Tibial nerve (tissue), 4 donors: ENCODE measurements around the gene CFAP161.

ENCODE experiments used
- EP300 ChIP-seq, 2 donors: sonication (generic); formaldehyde crosslinking; IDR thresholded peaks; one replicate each; pipeline ENCODE4 v1.6.1; 2017; ENCODE audit warnings: antibody characterized with exemption in 2 of 2, mild to moderate bottlenecking in 1 of 2
- POLR2A ChIP-seq, 2 donors: fragments of 450-650 bp; IDR thresholded peaks; one replicate each; pipeline ENCODE4 v1.6.1; 2017; ENCODE audit warnings: antibody characterized with exemption in 2 of 2, mild to moderate bottlenecking in 2 of 2, moderate library complexity in 2 of 2
- TF ChIP-seq, protein P1 (sequence below), 5 experiments: fragments of 200-600 bp in 3 of 5; fragments of 450-650 bp in 2 of 5; sonication (generic) in 3 of 5; IDR thresholded peaks; one replicate each; pipeline ENCODE4 v1.5.1; 2016 to 2019; ENCODE audit warnings: antibody characterized with exemption in 5 of 5, mild to moderate bottlenecking in 3 of 5, moderate library complexity in 2 of 5

DNA sequence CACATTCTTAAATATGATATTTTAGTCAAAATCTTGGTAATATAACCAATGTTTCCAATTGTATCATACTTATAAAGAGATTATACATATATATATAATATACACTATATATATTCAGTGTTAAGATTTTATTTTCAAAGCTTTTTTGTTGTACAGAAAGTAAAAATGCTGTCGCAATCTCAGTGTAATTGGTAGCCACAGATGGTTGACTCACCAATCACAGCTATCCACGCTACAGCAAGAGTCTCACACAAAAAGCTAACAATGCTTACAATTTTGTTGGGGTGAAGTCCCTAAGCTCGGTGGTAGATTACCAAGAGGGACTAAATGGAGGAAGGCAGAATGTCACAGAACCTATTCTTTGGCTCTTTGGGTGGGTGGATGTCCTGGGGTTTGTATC is 16.9 kb upstream of the CFAP161 start:
- TF ChIP-seq, protein P1, sequence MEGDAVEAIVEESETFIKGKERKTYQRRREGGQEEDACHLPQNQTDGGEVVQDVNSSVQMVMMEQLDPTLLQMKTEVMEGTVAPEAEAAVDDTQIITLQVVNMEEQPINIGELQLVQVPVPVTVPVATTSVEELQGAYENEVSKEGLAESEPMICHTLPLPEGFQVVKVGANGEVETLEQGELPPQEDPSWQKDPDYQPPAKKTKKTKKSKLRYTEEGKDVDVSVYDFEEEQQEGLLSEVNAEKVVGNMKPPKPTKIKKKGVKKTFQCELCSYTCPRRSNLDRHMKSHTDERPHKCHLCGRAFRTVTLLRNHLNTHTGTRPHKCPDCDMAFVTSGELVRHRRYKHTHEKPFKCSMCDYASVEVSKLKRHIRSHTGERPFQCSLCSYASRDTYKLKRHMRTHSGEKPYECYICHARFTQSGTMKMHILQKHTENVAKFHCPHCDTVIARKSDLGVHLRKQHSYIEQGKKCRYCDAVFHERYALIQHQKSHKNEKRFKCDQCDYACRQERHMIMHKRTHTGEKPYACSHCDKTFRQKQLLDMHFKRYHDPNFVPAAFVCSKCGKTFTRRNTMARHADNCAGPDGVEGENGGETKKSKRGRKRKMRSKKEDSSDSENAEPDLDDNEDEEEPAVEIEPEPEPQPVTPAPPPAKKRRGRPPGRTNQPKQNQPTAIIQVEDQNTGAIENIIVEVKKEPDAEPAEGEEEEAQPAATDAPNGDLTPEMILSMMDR (IDR thresholded peaks at IDR 0.05): no peak
- TF ChIP-seq POLR2A (IDR thresholded peaks at IDR 0.05) (no peak), EP300 (IDR thresholded peaks at IDR 0.05) (no peak)
